ENCODE measurements around the gene SEC14L5. TPM values are rescaled to one million over a fixed set of nuclear protein-coding genes. Genes with fewer than 3 reads are reported as not detected.

SEC14L5 gene
- polyA plus RNA-seq, 1 experiment = 0.05 TPM

- CTCF ChIA-PET = no interaction called here
- H3K4me3 ChIP-seq (ENCODE audit: low read depth, low read length) = no peak overlapping the region
- TF ChIP-seq CTCF (IDR thresholded peaks at IDR 0.05; ENCODE audit: low read depth, low read length) = no peak
- no peaks in the 10 kb centered on the region; the same call in 1 of the 2 replicates for H3K9me3 ChIP-seq (ENCODE audit: control insufficient read depth, insufficient read depth, low read length)
- DNase-seq (ENCODE audit: low read depth, low spot score) = no peak
- peaks cover 8% of the 10 kb centered on the region for H3K27me3 ChIP-seq (ENCODE audit: control insufficient read depth, insufficient read depth, low read length)
- POLR2A ChIA-PET = no interaction called here
- no peak overlapping the region for H3K27ac ChIP-seq (ENCODE audit: low read depth, low read length)
These were observed 36.7 kb downstream of the SEC14L5 start for GRCh38 chr16:4994719-4995434.

GRCh38 chr16:5000573-5001001 is 42.5 kb downstream of the SEC14L5 start:
- Histone ChIP-seq H3K27ac (ENCODE audit: low read depth, low read length) (no peak overlapping the region), H3K4me3 (ENCODE audit: low read depth, low read length) (no peak overlapping the region), H3K27me3 (ENCODE audit: control insufficient read depth, insufficient read depth, low read length) (peaks cover 6% of the 10 kb centered on the region), H3K9me3 (ENCODE audit: control insufficient read depth, insufficient read depth, low read length) (no peaks in the 10 kb centered on the region; the same call in 1 of the 2 replicates)
- ChIA-PET POLR2A (no interaction called here), CTCF (no interaction called here)
- no peak for TF ChIP-seq CTCF (IDR thresholded peaks at IDR 0.05; ENCODE audit: low read depth, low read length)
- no peak for DNase-seq (ENCODE audit: low read depth, low spot score)

- ChIA-PET CTCF (no interaction called here), POLR2A (no interaction called here)
- no peak for DNase-seq (ENCODE audit: low read depth, low spot score)
- Histone ChIP-seq H3K9me3 (ENCODE audit: control insufficient read depth, insufficient read depth, low read length) (no peaks in the 10 kb centered on the region; the same call in 1 of the 2 replicates), H3K4me3 (ENCODE audit: low read depth, low read length) (no peak overlapping the region), H3K27me3 (ENCODE audit: control insufficient read depth, insufficient read depth, low read length) (peaks cover 10% of the 10 kb centered on the region), H3K27ac (ENCODE audit: low read depth, low read length) (no peak overlapping the region)
- no peak for TF ChIP-seq CTCF (IDR thresholded peaks at IDR 0.05; ENCODE audit: low read depth, low read length)
These were observed 43.4 kb downstream of the SEC14L5 start for GRCh38 chr16:5001571-5001970.

GRCh38 chr16:5001986-5002385 is 43.9 kb downstream of the SEC14L5 start:
- POLR2A ChIA-PET = no interaction called here
- Histone ChIP-seq H3K27me3 (ENCODE audit: control insufficient read depth, insufficient read depth, low read length) (peaks cover 10% of the 10 kb centered on the region), H3K9me3 (ENCODE audit: control insufficient read depth, insufficient read depth, low read length) (no peaks in the 10 kb centered on the region; the same call in 1 of the 2 replicates), H3K4me3 (ENCODE audit: low read depth, low read length) (no peak overlapping the region), H3K27ac (ENCODE audit: low read depth, low read length) (no peak overlapping the region)
- no peak for TF ChIP-seq CTCF (IDR thresholded peaks at IDR 0.05; ENCODE audit: low read depth, low read length)
- no peak for DNase-seq (ENCODE audit: low read depth, low spot score)
- CTCF ChIA-PET = no interaction called here

- no peak for DNase-seq (ENCODE audit: low read depth, low spot score)
- H3K27ac ChIP-seq (ENCODE audit: low read depth, low read length) = no peak overlapping the region
These were observed 44.6 kb downstream of the SEC14L5 start for GRCh38 chr16:5002699-5003143.

More at GRCh38 chr16:5002699-5003143, 44.6 kb downstream of the SEC14L5 start:
- ChIA-PET POLR2A (no interaction called here), CTCF (no interaction called here)
- no peak overlapping the region for H3K4me3 ChIP-seq (ENCODE audit: low read depth, low read length)
- no peaks in the 10 kb centered on the region; the same call in 1 of the 2 replicates for H3K9me3 ChIP-seq (ENCODE audit: control insufficient read depth, insufficient read depth, low read length)
- no peak for TF ChIP-seq CTCF (IDR thresholded peaks at IDR 0.05; ENCODE audit: low read depth, low read length)
- peaks cover 10% of the 10 kb centered on the region for H3K27me3 ChIP-seq (ENCODE audit: control insufficient read depth, insufficient read depth, low read length)

All from AG04450 (cell line).